ENCODE results near the gene MTFR2. TPM values are rescaled to one million over a fixed set of nuclear protein-coding genes. Genes with fewer than 3 reads are reported as not detected.

Gene MTFR2
- total and polyA plus RNA-seq, 2 donors (not counting 3 experiments of a cell fraction or from before 2014, with no cell fraction given): 7.7 to 8.7 TPM

DNA sequence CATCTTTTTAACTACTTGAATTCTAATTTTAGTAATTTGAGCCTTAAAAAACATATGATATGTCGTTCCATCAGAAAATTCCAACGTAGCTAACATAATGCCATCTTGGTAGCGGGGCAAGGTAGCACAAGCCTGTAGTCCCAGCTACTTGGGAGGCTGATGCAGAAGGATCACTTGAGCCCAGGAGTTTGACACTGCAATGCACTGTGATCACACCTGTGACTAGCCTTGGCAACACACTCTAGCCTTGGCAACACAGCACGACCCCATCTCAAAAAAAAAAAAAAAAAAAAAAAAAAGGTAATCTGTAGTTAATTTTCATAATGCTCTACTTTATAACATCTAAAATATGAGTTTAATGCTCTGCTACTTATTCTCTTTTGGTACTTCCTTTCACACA, 32.8 kb upstream of the MTFR2 start:
- H3K36me3 ChIP-seq (ENCODE audit: control insufficient read depth in 2 of 2, extremely low read depth in 1 of 2, insufficient read depth in 2 of 2, low read length in 2 of 2): peaks cover 3 to 10% of the 10 kb centered on the region in 2 experiments
- dilution Hi-C loops (cut with MboI; ENCODE audit: extremely low pct_ligation_motif_present, low sequenced_read_pairs): no loop called here
- H2AFZ ChIP-seq (ENCODE audit: low read depth, low read length): no peak overlapping the region
- no peak overlapping the region for H3K27ac ChIP-seq (ENCODE audit: insufficient read depth, low read depth, low read length)
- H3K79me2 ChIP-seq (ENCODE audit: control insufficient read depth, insufficient read depth, low read length): peaks cover 97% of the 10 kb centered on the region
- TF ChIP-seq FOS (IDR thresholded peaks at IDR 0.05; ENCODE audit: borderline replicate concordance, insufficient read depth, low read length) (no peak), JUN (IDR thresholded peaks at IDR 0.05; ENCODE audit: borderline replicate concordance, insufficient read depth, insufficient read length, low read depth) (no peak), MYC (IDR thresholded peaks at IDR 0.05; ENCODE audit: low read depth, low read length) (no peak), POLR2AphosphoS5 (IDR thresholded peaks at IDR 0.05; ENCODE audit: insufficient read depth, low read depth, low read length) (no peak), EZH2 (IDR thresholded peaks at IDR 0.05; ENCODE audit: borderline replicate concordance, low read depth, low read length, severe bottlenecking) (no peak), POLR2A (IDR thresholded peaks at IDR 0.05; ENCODE audit: low read depth, low read length) (no peak), GATA2 (IDR thresholded peaks at IDR 0.05; ENCODE audit: insufficient read depth, insufficient read length, low read depth, low read length) (no peak)
- TF ChIP-seq, protein P1, sequence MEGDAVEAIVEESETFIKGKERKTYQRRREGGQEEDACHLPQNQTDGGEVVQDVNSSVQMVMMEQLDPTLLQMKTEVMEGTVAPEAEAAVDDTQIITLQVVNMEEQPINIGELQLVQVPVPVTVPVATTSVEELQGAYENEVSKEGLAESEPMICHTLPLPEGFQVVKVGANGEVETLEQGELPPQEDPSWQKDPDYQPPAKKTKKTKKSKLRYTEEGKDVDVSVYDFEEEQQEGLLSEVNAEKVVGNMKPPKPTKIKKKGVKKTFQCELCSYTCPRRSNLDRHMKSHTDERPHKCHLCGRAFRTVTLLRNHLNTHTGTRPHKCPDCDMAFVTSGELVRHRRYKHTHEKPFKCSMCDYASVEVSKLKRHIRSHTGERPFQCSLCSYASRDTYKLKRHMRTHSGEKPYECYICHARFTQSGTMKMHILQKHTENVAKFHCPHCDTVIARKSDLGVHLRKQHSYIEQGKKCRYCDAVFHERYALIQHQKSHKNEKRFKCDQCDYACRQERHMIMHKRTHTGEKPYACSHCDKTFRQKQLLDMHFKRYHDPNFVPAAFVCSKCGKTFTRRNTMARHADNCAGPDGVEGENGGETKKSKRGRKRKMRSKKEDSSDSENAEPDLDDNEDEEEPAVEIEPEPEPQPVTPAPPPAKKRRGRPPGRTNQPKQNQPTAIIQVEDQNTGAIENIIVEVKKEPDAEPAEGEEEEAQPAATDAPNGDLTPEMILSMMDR (IDR thresholded peaks at IDR 0.05; ENCODE audit: extremely low read depth in 1 of 2, insufficient read depth in 1 of 2, low read depth in 1 of 2, low read length in 2 of 2): no peak
- TF ChIP-seq, protein P2, sequence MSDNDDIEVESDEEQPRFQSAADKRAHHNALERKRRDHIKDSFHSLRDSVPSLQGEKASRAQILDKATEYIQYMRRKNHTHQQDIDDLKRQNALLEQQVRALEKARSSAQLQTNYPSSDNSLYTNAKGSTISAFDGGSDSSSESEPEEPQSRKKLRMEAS (IDR thresholded peaks at IDR 0.05; ENCODE audit: insufficient read depth, insufficient read length): no peak
- POLR2A ChIA-PET: no interaction called here
- no TSS peak for BruUV-seq (replicated peaks)
- H3K9me1 ChIP-seq (replicated peaks; ENCODE audit: control insufficient read depth, extremely low read depth, insufficient read depth, low read length): no peaks in the 10 kb centered on the region
- peaks cover 34% of the 10 kb centered on the region for H4K20me1 ChIP-seq (replicated peaks; ENCODE audit: control insufficient read depth, extremely low read depth, insufficient read depth, low read length)
- peak overlapping the region; percentile 38 for H3K4me2 ChIP-seq (ENCODE audit: insufficient read depth, low read length)
- intact Hi-C loops (cut with micrococcal nuclease): no loop called here
- no peak overlapping the region for H3K9ac ChIP-seq (replicated peaks; ENCODE audit: extremely low read depth, insufficient read depth, low read length)
- DNase-seq (ENCODE audit: low read depth, low spot score) (no peak), FAIRE-seq (no peak)
- CTCF ChIA-PET: interaction anchor here (1.4 to 2.2 kb wide), 2 partner anchors 9 to 35 kb away, joined by 4 to 8 read pairs; no protein-coding TSS in a partner anchor
- no peak overlapping the region for H3K4me3 ChIP-seq (replicated peaks in 1 of 3; ENCODE audit: insufficient read depth in 1 of 3, low read depth in 1 of 3, low read length in 3 of 3)
- H3K9me3 ChIP-seq (replicated peaks; ENCODE audit: control insufficient read depth, insufficient read depth, low read length): no peaks in the 10 kb centered on the region
- peaks cover 31% of the 10 kb centered on the region for H3K4me1 ChIP-seq (ENCODE audit: control insufficient read depth, extremely low read depth, insufficient read depth, low read length)
- no peaks in the 10 kb centered on the region for H3K27me3 ChIP-seq (ENCODE audit: control insufficient read depth in 2 of 2, insufficient read depth in 2 of 2, low read length in 2 of 2)
